Measurements from ENCODE around the gene TSPAN13. TPM values are rescaled to one million over a fixed set of nuclear protein-coding genes. Genes with fewer than 3 reads are reported as not detected.

TSPAN13 gene
- polyA plus RNA-seq, 1 donor (not counting 4 experiments of a cell fraction or from before 2014, with no cell fraction given) = 21.6 TPM

- H3K9me1 ChIP-seq (ENCODE audit: control insufficient read depth, extremely low read depth, insufficient read depth, low read length) = no peaks in the 10 kb centered on the region
- H2AFZ ChIP-seq (ENCODE audit: control insufficient read depth, low read length) = no peak overlapping the region
- no peaks in the 10 kb centered on the region for H3K27me3 ChIP-seq (ENCODE audit: control insufficient read depth, extremely low read depth, insufficient read depth, low read length)
- TF ChIP-seq EZH2 (IDR thresholded peaks at IDR 0.05; ENCODE audit: low read length) (no peak), CTCF (optimal IDR thresholded peaks at IDR 0.05 in 1 of 3, IDR thresholded peaks at IDR 0.05 in 1 of 3, conservative IDR thresholded peaks at IDR 0.05 in 1 of 3; ENCODE audit: extremely low read depth in 1 of 3, insufficient read depth in 2 of 3, low read length in 3 of 3) (no peak)
- no peak overlapping the region for H3K4me3 ChIP-seq (ENCODE audit: control insufficient read depth in 2 of 3, extremely low read depth in 1 of 3, insufficient read depth in 2 of 3, low read depth in 1 of 3, low read length in 3 of 3)
- no peaks in the 10 kb centered on the region for H3K36me3 ChIP-seq (ENCODE audit: control insufficient read depth in 2 of 2, extremely low read depth in 1 of 2, insufficient read depth in 2 of 2, low read length in 2 of 2)
- H3K79me2 ChIP-seq (ENCODE audit: control insufficient read depth, insufficient read depth, low read length) = no peaks in the 10 kb centered on the region
- no peak overlapping the region for H3K27ac ChIP-seq (ENCODE audit: control insufficient read depth, insufficient read depth, low read length)
- H3K4me1 ChIP-seq (ENCODE audit: control insufficient read depth, extremely low read depth, insufficient read depth, low read length) = peaks cover 8% of the 10 kb centered on the region
- no peak overlapping the region for H3K9ac ChIP-seq (ENCODE audit: control insufficient read depth, extremely low read depth, insufficient read depth, low read length)
- FAIRE-seq (no peak), DNase-seq (ENCODE audit: low read depth, low spot score) (no peak)
- H3K4me2 ChIP-seq (ENCODE audit: control insufficient read depth, extremely low read depth, insufficient read depth, low read depth, low read length) = no peak overlapping the region
- dilution Hi-C loops (cut with MboI; ENCODE audit: extremely low pct_ligation_motif_present, low sequenced_read_pairs) = no loop called here
- H4K20me1 ChIP-seq (ENCODE audit: control insufficient read depth, extremely low read depth, insufficient read depth, low read length) = no peaks in the 10 kb centered on the region
- no peaks in the 10 kb centered on the region for H3K9me3 ChIP-seq (ENCODE audit: control insufficient read depth, low read depth, low read length)
These were observed 6.5 kb upstream of the TSPAN13 start for GRCh38 chr7:16747102-16747501.

- no peaks in the 10 kb centered on the region for H3K36me3 ChIP-seq (ENCODE audit: control insufficient read depth in 2 of 2, extremely low read depth in 1 of 2, insufficient read depth in 2 of 2, low read length in 2 of 2)
- no peaks in the 10 kb centered on the region for H3K79me2 ChIP-seq (ENCODE audit: control insufficient read depth, insufficient read depth, low read length)
- H3K4me2 ChIP-seq (ENCODE audit: control insufficient read depth, extremely low read depth, insufficient read depth, low read depth, low read length) = peak overlapping the region; percentile 96
- no peaks in the 10 kb centered on the region for H3K27me3 ChIP-seq (ENCODE audit: control insufficient read depth, extremely low read depth, insufficient read depth, low read length)
- H3K9ac ChIP-seq (ENCODE audit: control insufficient read depth, extremely low read depth, insufficient read depth, low read length) = peak overlapping the region; percentile 75
- H4K20me1 ChIP-seq (ENCODE audit: control insufficient read depth, extremely low read depth, insufficient read depth, low read length) = no peaks in the 10 kb centered on the region
- dilution Hi-C loops (cut with MboI; ENCODE audit: extremely low pct_ligation_motif_present, low sequenced_read_pairs) = no loop called here
- H3K9me3 ChIP-seq (ENCODE audit: control insufficient read depth, low read depth, low read length) = no peaks in the 10 kb centered on the region
- H3K4me1 ChIP-seq (ENCODE audit: control insufficient read depth, extremely low read depth, insufficient read depth, low read length) = peaks cover 14% of the 10 kb centered on the region
- peak overlapping the region; percentile 50 for H3K27ac ChIP-seq (ENCODE audit: control insufficient read depth, insufficient read depth, low read length)
- TF ChIP-seq EZH2 (IDR thresholded peaks at IDR 0.05; ENCODE audit: low read length) = no peak
- TF ChIP-seq CTCF (optimal IDR thresholded peaks at IDR 0.05 in 1 of 3, IDR thresholded peaks at IDR 0.05 in 1 of 3, conservative IDR thresholded peaks at IDR 0.05 in 1 of 3; ENCODE audit: extremely low read depth in 1 of 3, insufficient read depth in 2 of 3, low read length in 3 of 3) = no peak
- DNase-seq (ENCODE audit: low read depth, low spot score) (no peak), FAIRE-seq (no peak)
- no peaks in the 10 kb centered on the region for H3K9me1 ChIP-seq (ENCODE audit: control insufficient read depth, extremely low read depth, insufficient read depth, low read length)
- peak overlapping the region; percentile 67 to 84 (median 74) for H3K4me3 ChIP-seq (ENCODE audit: control insufficient read depth in 2 of 3, extremely low read depth in 1 of 3, insufficient read depth in 2 of 3, low read depth in 1 of 3, low read length in 3 of 3)
- peak overlapping the region; percentile 96 for H2AFZ ChIP-seq (ENCODE audit: control insufficient read depth, low read length)
These were observed 639 bp downstream of the TSPAN13 start for GRCh38 chr7:16753932-16754855.
